ENCODE measurements around the gene KDM5A. TPM values are rescaled to one million over a fixed set of nuclear protein-coding genes. Genes with fewer than 3 reads are reported as not detected.

KDM5A gene
- total and polyA plus RNA-seq, 10 of the 15 experiments (the other 5 are each of a cell fraction or from before 2014, with no cell fraction given) = 9.0 to 59.9 (median 27.7) TPM

GRCh38 chr12:254912-255311 is 134.2 kb downstream of the KDM5A start:
- no peaks in the 10 kb centered on the region for H3K36me3 ChIP-seq (ENCODE audit: control insufficient read depth in 2 of 2, insufficient read depth in 2 of 2, low read length in 1 of 2)
- FAIRE-seq = no peak
- no peak for ATAC-seq
- H3K4me3 ChIP-seq = no peak overlapping the region
- 52% methylated on average over 9 of the region's 9 CpGs for WGBS (ENCODE audit: insufficient coverage, insufficient replicate concordance, low lambda C conversion rate, missing lambda C conversion rate)
- intact Hi-C loops (cut with micrococcal nuclease; ENCODE audit: unreplicated experiment) = no loop called here
- H3K4me2 ChIP-seq (ENCODE audit: control insufficient read depth, insufficient read depth) = no peak overlapping the region
- no peaks in the 10 kb centered on the region for H3K79me2 ChIP-seq (ENCODE audit: control insufficient read depth, insufficient read depth, low read length)
- no peak for DNase-seq (ENCODE audit: low read depth, low spot score)
- H3K27me3 ChIP-seq (replicated peaks in 1 of 2; ENCODE audit: control insufficient read depth in 2 of 2, insufficient read depth in 2 of 2, low read length in 1 of 2) = peaks cover 0 to 3% of the 10 kb centered on the region in 2 experiments; a peak in 2 of 4 replicates
- no peaks in the 10 kb centered on the region for H3K4me1 ChIP-seq (ENCODE audit: control insufficient read depth, insufficient read depth, low read length)
- H3K9ac ChIP-seq (ENCODE audit: control insufficient read depth, insufficient read depth, low read length) = no peak overlapping the region
- H3K27ac ChIP-seq (ENCODE audit: control insufficient read depth, insufficient read depth) = no peak overlapping the region
- no TSS peak for BruUV-seq (replicated peaks)
- in situ Hi-C loops (cut with MboI) = no loop called here
- ChIA-PET POLR2A (no interaction called here), CTCF (no interaction called here), SMC1A (ENCODE audit: uncharacterized antibody, unreplicated experiment) (no interaction called here), RAD21 (ENCODE audit: unreplicated experiment) (no interaction called here)
- no peak overlapping the region for H2AFZ ChIP-seq (ENCODE audit: control insufficient read depth, low read depth, low read length)
- H4K20me1 ChIP-seq (ENCODE audit: control insufficient read depth, insufficient read depth) = no peaks in the 10 kb centered on the region
- no peaks in the 10 kb centered on the region for H3K9me3 ChIP-seq (replicated peaks; ENCODE audit: control insufficient read depth, insufficient read depth, low read length)
- TF ChIP-seq HDAC2 (IDR thresholded peaks at IDR 0.05) = no peak
- TF ChIP-seq ATF3 (IDR thresholded peaks at IDR 0.05; ENCODE audit: borderline replicate concordance, extremely low read depth, low read depth, low read length) = no peak
- no peak for TF ChIP-seq ZBED1 (IDR thresholded peaks at IDR 0.05; ENCODE audit: borderline replicate concordance)
- no peak for TF ChIP-seq LARP7 (IDR thresholded peaks at IDR 0.05)
- TF ChIP-seq ZBTB40 (IDR thresholded peaks at IDR 0.05; ENCODE audit: borderline replicate concordance) = no peak
- no peak for TF ChIP-seq CTCF (IDR thresholded peaks at IDR 0.05 in 2 of 3, conservative IDR thresholded peaks at IDR 0.05 in 1 of 3; ENCODE audit: control insufficient read depth in 2 of 3, extremely low read depth in 1 of 3, insufficient read depth in 1 of 3, low read depth in 3 of 3, low read length in 3 of 3)
- TF ChIP-seq E4F1 (IDR thresholded peaks at IDR 0.05; ENCODE audit: borderline replicate concordance, partially characterized antibody) = no peak
- no peak for TF ChIP-seq RB1 (IDR thresholded peaks at IDR 0.05; ENCODE audit: borderline replicate concordance)
- TF ChIP-seq CHD1 (IDR thresholded peaks at IDR 0.05; ENCODE audit: low read depth, low read length) = no peak
- TF ChIP-seq SIX5 (IDR thresholded peaks at IDR 0.05; ENCODE audit: low read depth, low read length, severe bottlenecking) = no peak
- no peak for TF ChIP-seq ZBTB4 (CRISPR knock-in tag; IDR thresholded peaks at IDR 0.05)
- TF ChIP-seq SPI1 (IDR thresholded peaks at IDR 0.05; ENCODE audit: borderline replicate concordance, insufficient read depth, low read depth, low read length) = no peak
